ENCODE measurements around the gene LRRC56.

The LRRC56 gene

DNA sequence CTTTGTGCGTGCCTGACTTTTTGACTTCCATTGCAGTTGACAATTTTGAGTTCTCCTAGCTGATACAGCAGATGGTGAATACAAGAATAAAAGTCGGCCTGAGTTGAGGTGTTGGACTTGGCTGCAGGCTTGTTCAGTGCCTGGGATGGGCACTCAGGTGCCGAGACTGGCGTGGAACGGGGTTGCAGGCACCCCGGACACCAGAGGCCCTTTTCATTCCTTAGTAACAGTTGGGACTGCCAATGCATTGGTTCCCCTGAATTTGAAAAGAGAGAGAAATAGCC is 40.2 kb downstream of the LRRC56 start:
- no peak for DNase-seq

- no peak for DNase-seq
Observed at GRCh38 chr11:578276-579035, 41.1 kb downstream of the LRRC56 start.

GRCh38 chr11:579830-580601 is 42.7 kb downstream of the LRRC56 start:
- no peak for DNase-seq

- no peak for DNase-seq
Observed at GRCh38 chr11:581342-581741, 44.0 kb downstream of the LRRC56 start.

- DNase-seq: no peak
Observed at GRCh38 chr11:581752-582151, 44.4 kb downstream of the LRRC56 start.

GRCh38 chr11:584287-584686 is 47.0 kb downstream of the LRRC56 start:
- DNase-seq: no peak

- DNase-seq: no peak
Observed at GRCh38 chr11:586376-587316, 49.3 kb downstream of the LRRC56 start.

GRCh38 chr11:587546-587945 is 50.2 kb downstream of the LRRC56 start:
- DNase-seq: no peak

GRCh38 chr11:587978-588380 is 50.7 kb downstream of the LRRC56 start:
- peak; percentile 96 for DNase-seq

GRCh38 chr11:589798-590197 is 52.5 kb downstream of the LRRC56 start:
- DNase-seq: no peak

GRCh38 chr11:590997-591396 is 53.7 kb downstream of the LRRC56 start:
- DNase-seq: no peak

DNA sequence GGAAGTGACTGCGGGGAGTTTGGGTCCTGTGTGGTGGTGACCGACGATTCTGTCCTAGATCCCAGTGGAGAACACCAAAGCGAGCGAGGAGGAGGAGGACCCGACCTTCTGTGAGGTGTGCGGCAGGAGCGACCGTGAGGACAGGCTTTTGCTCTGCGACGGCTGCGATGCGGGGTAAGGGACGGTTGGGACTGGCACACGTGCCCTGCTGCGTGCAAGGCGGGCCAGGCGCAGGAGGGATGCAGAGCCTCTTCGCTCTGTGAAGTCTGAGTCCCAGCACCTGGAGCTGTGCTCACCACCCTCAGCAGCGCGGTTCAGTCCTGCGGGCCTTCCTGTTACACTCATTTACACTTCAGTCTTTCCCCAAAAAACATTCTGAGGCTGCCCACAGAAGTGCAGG is 55.2 kb downstream of the LRRC56 start:
- DNase-seq: no peak

GRCh38 chr11:592918-593317 is 55.6 kb downstream of the LRRC56 start:
- no peak for DNase-seq

- DNase-seq: no peak
Observed at GRCh38 chr11:593347-593746, 56.0 kb downstream of the LRRC56 start.

GRCh38 chr11:595400-595799 is 58.1 kb downstream of the LRRC56 start:
- no peak for DNase-seq

- no peak for DNase-seq
Observed at GRCh38 chr11:596374-596773, 59.0 kb downstream of the LRRC56 start.

DNA sequence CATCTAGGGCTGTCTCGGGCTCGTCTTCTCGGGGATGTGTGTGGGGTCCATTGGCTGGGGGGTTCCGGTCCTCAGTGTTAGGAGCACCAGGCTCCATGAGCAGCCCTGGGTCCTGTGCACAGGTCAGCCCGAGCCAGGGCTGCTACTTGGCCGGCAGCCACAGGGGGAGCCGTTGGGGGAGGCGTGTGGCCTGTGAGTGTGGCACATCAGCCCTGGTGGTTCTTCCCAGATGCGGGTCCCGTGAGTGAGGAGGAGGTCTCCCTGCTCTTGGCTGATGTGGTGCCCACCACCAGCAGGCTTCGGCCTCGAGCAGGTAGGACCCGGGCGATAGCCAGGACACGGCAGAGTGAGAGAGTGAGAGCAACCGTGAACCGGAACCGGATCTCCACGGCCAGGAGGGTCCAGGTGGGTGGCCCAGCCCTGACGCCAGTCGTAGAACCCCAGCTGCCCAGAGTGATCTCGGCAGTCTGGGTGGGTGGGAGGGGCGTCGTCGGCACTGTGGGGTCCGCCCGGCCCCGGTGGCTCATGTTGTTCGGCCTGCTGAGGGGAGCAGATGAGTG is 59.9 kb downstream of the LRRC56 start:
- no peak for DNase-seq

GRCh38 chr11:598005-598680 is 60.8 kb downstream of the LRRC56 start:
- no peak for DNase-seq

GRCh38 chr11:601573-602245 is 64.4 kb downstream of the LRRC56 start:
- no peak for DNase-seq

DNA sequence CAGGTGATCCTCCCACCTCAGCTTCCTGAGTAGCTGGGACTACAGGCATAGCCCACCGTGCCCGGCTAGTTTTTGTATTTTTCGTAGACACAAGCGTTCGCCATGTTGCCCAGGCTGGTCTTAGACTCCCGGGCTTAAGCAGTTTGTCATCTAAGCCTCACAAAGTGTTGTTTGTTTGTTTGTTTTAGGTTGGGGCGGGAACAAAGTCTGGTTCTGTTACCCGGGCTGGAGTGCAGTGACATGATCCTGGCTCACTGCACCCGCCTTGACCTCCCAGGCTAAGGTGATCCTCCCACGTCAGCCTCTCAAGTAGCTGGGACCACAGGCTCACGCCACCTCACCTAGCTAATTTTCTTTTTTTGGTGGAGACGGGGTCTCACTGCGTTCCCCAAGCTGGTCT is 65.8 kb downstream of the LRRC56 start:
- DNase-seq: no peak

Measured in Kasumi-1 (cell line).